ENCODE measurements around the gene CEACAM7.

The CEACAM7 gene

DNA sequence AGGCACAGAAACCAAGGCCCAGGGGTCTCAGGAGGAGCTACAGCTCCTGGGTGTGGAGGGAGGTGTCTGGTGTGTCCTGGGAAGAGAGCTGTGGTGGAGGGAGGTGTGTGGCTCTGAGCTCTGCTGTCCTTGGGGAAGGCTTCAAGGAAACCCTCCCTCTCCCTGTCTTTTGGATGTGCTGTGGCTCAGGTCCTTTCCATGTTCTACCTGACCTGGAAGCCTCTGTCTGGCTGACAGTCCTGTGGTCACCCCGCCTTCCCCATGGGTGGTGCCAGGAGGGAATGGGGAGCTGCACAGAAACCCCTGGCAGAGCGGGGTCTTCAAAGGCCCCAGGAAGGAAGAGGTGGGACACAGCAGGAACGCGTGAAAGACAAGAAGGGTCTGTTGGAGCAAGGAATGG is 617 bp upstream of the CEACAM7 start:
- TF ChIP-seq, protein P1, sequence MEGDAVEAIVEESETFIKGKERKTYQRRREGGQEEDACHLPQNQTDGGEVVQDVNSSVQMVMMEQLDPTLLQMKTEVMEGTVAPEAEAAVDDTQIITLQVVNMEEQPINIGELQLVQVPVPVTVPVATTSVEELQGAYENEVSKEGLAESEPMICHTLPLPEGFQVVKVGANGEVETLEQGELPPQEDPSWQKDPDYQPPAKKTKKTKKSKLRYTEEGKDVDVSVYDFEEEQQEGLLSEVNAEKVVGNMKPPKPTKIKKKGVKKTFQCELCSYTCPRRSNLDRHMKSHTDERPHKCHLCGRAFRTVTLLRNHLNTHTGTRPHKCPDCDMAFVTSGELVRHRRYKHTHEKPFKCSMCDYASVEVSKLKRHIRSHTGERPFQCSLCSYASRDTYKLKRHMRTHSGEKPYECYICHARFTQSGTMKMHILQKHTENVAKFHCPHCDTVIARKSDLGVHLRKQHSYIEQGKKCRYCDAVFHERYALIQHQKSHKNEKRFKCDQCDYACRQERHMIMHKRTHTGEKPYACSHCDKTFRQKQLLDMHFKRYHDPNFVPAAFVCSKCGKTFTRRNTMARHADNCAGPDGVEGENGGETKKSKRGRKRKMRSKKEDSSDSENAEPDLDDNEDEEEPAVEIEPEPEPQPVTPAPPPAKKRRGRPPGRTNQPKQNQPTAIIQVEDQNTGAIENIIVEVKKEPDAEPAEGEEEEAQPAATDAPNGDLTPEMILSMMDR (IDR thresholded peaks at IDR 0.05; ENCODE audit: low read depth, low read length), result no peak
- DNase-seq (ENCODE audit: low read depth in 2 of 2), result no peak
- no peak overlapping the region for H3K4me3 ChIP-seq (replicated peaks in 1 of 2; ENCODE audit: low read depth in 2 of 2, low read length in 2 of 2)

DNA sequence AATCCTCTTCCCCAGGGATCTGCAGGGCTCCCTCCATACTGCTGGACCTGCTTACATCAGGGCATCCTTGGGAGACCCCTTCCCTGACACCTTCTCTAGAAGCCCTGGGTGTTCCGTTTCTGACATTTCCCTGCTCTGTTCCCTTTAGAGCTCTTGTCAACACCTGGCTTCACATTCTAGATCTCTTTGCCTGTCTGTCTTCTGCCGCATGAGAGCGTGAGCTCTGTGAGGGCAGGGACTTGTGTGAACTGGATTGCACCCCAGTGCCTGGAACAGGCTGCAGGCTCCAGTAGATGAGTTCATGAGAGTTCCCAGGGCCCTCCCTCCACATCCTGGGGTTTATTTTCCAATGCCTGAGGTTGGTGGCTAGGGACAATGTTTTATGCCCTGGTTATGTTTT is 651 bp downstream of the CEACAM7 start:
- no peak for DNase-seq (ENCODE audit: low read depth in 2 of 2)
- no peak overlapping the region for H3K4me3 ChIP-seq (replicated peaks in 1 of 2; ENCODE audit: low read depth in 2 of 2, low read length in 2 of 2)
- TF ChIP-seq, protein P1 (IDR thresholded peaks at IDR 0.05; ENCODE audit: low read depth, low read length), result no peak

DNA sequence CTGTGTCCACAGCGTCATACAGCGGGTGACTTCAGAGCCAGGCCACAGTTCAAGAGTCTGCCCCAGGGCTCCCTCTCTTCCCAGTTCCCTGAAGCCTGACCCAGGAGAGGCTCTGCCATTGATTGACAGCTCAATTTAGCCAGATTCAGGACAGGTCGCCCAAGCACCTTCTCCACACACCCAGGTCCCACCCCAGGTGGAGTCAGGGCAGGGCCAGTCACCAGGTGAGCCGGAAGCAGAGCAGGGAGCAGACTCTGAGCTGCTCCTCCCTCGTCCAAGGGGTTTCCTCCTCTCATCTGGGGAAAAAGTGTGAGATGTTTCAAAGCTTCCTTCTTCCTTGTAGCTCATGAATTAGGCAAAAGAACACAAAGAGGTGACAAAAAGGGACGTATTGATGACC is 5.6 kb downstream of the CEACAM7 start:
- H3K4me3 ChIP-seq (replicated peaks in 1 of 2; ENCODE audit: low read depth in 2 of 2, low read length in 2 of 2), result no peak overlapping the region
- no peak for DNase-seq (ENCODE audit: low read depth in 2 of 2)
- TF ChIP-seq, protein P1 (IDR thresholded peaks at IDR 0.05; ENCODE audit: low read depth, low read length), result no peak

DNA sequence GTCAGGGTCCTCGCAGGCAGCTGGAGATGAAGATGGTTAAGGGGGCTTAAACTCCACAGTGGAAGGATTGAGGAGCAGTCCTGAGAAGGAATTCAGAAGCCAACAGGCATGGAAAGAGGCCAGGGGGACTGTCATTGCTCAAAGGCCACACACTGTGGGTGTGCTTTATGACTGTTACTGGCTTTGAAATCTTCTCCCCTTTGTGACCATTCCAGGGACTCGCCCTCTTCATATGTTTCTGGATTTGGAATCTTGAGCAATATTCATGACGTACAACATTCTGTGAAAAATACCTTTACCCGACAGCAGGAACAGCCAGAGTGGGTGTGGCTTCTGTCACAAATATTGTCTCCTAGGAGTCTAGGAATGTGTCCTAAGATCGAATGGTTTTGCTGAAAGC is 16.6 kb downstream of the CEACAM7 start:
- no peak for DNase-seq (ENCODE audit: low read depth in 2 of 2)
- no peak overlapping the region for H3K4me3 ChIP-seq (replicated peaks in 1 of 2; ENCODE audit: low read depth in 2 of 2, low read length in 2 of 2)
- TF ChIP-seq, protein P1 (IDR thresholded peaks at IDR 0.05; ENCODE audit: low read depth, low read length), result no peak

DNA sequence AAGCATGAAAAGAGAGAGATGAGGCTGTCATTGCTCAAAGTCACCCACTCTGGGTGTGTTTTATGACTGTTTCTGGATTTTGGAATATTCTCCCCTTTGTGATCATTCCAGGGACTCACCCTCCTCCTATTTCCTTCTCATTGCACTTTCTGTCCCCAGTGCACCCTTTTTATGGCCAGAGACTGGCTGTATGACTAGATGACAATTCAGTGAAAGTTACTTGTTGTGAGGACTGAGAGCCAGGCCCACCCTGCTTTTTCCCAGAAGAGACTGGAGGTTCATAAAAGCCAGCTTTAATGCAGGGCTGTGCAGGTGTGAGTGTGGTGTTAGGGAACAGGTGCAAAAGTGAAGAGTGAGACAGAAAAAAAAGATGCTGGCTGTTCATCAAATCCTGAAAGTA is 17.3 kb downstream of the CEACAM7 start:
- H3K4me3 ChIP-seq (replicated peaks in 1 of 2; ENCODE audit: low read depth in 2 of 2, low read length in 2 of 2), result no peak overlapping the region
- no peak for DNase-seq (ENCODE audit: low read depth in 2 of 2)
- TF ChIP-seq, protein P1 (IDR thresholded peaks at IDR 0.05; ENCODE audit: low read depth, low read length), result no peak

DNA sequence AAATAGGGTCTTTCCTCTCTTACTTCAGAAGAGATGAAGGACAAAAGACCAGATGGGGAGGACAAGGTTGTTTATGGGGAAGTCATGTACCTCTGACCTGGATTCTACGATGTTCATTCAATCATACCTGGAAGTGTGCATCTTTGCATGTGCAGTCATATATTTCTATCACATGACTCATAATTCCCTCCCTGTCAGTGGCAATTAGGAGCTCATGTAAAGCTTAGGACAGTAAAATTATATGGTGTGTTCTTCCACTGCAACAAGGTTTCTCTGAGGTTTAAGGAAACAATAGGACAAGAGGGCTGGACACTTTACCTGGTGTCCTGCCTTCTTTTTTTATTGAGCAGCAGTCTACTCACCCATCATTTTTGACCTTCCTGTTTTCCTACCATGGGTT is 19.8 kb downstream of the CEACAM7 start:
- TF ChIP-seq, protein P1 (IDR thresholded peaks at IDR 0.05; ENCODE audit: low read depth, low read length), result no peak
- no peak overlapping the region for H3K4me3 ChIP-seq (replicated peaks in 1 of 2; ENCODE audit: low read depth in 2 of 2, low read length in 2 of 2)
- DNase-seq (ENCODE audit: low read depth in 2 of 2), result no peak

DNA sequence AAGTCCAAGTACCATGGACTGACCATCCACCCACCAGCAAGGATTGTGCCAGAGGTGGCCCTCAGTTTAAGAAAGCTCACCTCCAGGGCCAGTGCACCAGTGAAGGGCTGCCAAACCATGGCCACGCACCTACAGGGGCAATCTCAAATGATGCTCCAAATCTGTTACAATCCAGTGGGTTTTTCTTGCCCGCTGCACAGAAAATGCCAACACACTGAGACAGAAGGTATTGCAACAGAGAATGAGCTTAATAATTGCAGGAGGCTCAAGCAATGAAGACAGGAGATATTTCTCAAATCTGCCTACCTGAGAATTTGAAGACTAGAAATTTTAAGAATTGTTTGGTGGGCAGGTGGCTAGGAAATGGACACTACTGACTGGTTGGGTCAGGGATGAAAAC is 22.0 kb downstream of the CEACAM7 start:
- no peak overlapping the region for H3K4me3 ChIP-seq (replicated peaks in 1 of 2; ENCODE audit: low read depth in 2 of 2, low read length in 2 of 2)
- DNase-seq (ENCODE audit: low read depth in 2 of 2), result no peak
- TF ChIP-seq, protein P1 (IDR thresholded peaks at IDR 0.05; ENCODE audit: low read depth, low read length), result no peak
